ENCODE results near the gene GALNT15. TPM values are rescaled to one million over a fixed set of nuclear protein-coding genes. Genes with fewer than 3 reads are reported as not detected.

Gene GALNT15
- total RNA-seq, 4 donors from 2014 or later, result 75.4 to 297 (median 134) TPM

GRCh38 chr3:16205156-16205870 lies 30.8 kb downstream of the GALNT15 start:
- no peaks in the 10 kb centered on the region for H3K4me1 ChIP-seq
- 74 to 76% methylated on average over 6 to 10 of the region's 11 CpGs for WGBS, 2 donors (ENCODE audit: low coverage in 1 of 2)
- no peaks in the 10 kb centered on the region for H3K9me3 ChIP-seq
- no peak for TF ChIP-seq POLR2A (IDR thresholded peaks at IDR 0.05)
- TF ChIP-seq EP300 (IDR thresholded peaks at IDR 0.05), result no peak
- TF ChIP-seq POLR2AphosphoS5 (IDR thresholded peaks at IDR 0.05), result no peak
- TF ChIP-seq, protein P1, sequence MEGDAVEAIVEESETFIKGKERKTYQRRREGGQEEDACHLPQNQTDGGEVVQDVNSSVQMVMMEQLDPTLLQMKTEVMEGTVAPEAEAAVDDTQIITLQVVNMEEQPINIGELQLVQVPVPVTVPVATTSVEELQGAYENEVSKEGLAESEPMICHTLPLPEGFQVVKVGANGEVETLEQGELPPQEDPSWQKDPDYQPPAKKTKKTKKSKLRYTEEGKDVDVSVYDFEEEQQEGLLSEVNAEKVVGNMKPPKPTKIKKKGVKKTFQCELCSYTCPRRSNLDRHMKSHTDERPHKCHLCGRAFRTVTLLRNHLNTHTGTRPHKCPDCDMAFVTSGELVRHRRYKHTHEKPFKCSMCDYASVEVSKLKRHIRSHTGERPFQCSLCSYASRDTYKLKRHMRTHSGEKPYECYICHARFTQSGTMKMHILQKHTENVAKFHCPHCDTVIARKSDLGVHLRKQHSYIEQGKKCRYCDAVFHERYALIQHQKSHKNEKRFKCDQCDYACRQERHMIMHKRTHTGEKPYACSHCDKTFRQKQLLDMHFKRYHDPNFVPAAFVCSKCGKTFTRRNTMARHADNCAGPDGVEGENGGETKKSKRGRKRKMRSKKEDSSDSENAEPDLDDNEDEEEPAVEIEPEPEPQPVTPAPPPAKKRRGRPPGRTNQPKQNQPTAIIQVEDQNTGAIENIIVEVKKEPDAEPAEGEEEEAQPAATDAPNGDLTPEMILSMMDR (IDR thresholded peaks at IDR 0.05), result no peak
- ATAC-seq, result no peak
- peaks cover 0 to 51% of the 10 kb centered on the region in 2 donors for H3K36me3 ChIP-seq
- no peak overlapping the region for H3K4me3 ChIP-seq
- H3K27ac ChIP-seq, result no peak overlapping the region
- H3K27me3 ChIP-seq, result no peaks in the 10 kb centered on the region

DNA sequence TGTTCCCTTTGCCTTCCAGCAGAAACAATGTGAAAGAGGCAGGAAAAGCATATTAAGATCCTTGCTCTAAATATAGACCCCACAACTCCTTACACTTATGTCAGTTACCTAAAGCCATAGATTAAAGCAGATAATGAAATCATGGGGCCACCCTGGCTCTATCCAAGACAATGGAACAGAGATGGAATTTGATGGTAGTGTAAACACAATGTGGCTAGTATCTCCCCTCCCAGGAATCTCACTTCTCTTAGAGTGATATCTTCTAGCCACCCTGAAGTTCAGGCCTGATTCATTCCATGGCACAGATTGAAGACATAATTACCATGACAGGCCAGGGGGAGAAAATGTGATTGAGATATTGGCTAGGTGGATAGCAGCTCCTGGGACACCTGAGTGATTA lies 32.6 kb downstream of the GALNT15 start:
- peaks cover 0 to 53% of the 10 kb centered on the region in 2 donors for H3K36me3 ChIP-seq
- ATAC-seq, result no peak
- H3K27ac ChIP-seq, result no peak overlapping the region
- TF ChIP-seq, protein P1 (IDR thresholded peaks at IDR 0.05), result no peak
- TF ChIP-seq POLR2A (IDR thresholded peaks at IDR 0.05), result no peak
- no peak for TF ChIP-seq POLR2AphosphoS5 (IDR thresholded peaks at IDR 0.05)
- no peaks in the 10 kb centered on the region for H3K27me3 ChIP-seq
- no peak overlapping the region for H3K4me3 ChIP-seq
- H3K4me1 ChIP-seq, result no peaks in the 10 kb centered on the region
- H3K9me3 ChIP-seq, result no peaks in the 10 kb centered on the region

GRCh38 chr3:16211176-16211904 lies 36.9 kb downstream of the GALNT15 start:
- Histone ChIP-seq H3K27me3 (peaks cover 5% of the 10 kb centered on the region), H3K4me1 (no peaks in the 10 kb centered on the region), H3K9me3 (no peaks in the 10 kb centered on the region), H3K4me3 (no peak overlapping the region), H3K27ac (no peak overlapping the region), H3K36me3 (peaks cover 0 to 46% of the 10 kb centered on the region in 2 donors)
- no peak for ATAC-seq
- 63 to 85% methylated on average over 5 to 6 of the region's 9 CpGs for WGBS, 2 donors (ENCODE audit: low coverage in 1 of 2)
- peak in 1 of 2 donors; percentile 7 for TF ChIP-seq POLR2A (IDR thresholded peaks at IDR 0.05)
- no peak for TF ChIP-seq EP300 (IDR thresholded peaks at IDR 0.05)

GRCh38 chr3:16214366-16214765 lies 39.9 kb downstream of the GALNT15 start:
- peaks cover 0 to 37% of the 10 kb centered on the region in 2 donors for H3K36me3 ChIP-seq
- H3K27ac ChIP-seq, result no peak overlapping the region
- 64 to 73% methylated on average over 4 of the region's 4 CpGs for WGBS, 2 donors (ENCODE audit: low coverage in 1 of 2)
- H3K27me3 ChIP-seq, result peaks cover 5% of the 10 kb centered on the region
- H3K4me1 ChIP-seq, result no peaks in the 10 kb centered on the region
- ATAC-seq, result no peak
- no peak for TF ChIP-seq POLR2AphosphoS5 (IDR thresholded peaks at IDR 0.05)
- TF ChIP-seq POLR2A (IDR thresholded peaks at IDR 0.05), result no peak
- TF ChIP-seq EP300 (IDR thresholded peaks at IDR 0.05), result no peak
- TF ChIP-seq, protein P1 (IDR thresholded peaks at IDR 0.05), result no peak
- H3K9me3 ChIP-seq, result no peaks in the 10 kb centered on the region
- no peak overlapping the region for H3K4me3 ChIP-seq

DNA sequence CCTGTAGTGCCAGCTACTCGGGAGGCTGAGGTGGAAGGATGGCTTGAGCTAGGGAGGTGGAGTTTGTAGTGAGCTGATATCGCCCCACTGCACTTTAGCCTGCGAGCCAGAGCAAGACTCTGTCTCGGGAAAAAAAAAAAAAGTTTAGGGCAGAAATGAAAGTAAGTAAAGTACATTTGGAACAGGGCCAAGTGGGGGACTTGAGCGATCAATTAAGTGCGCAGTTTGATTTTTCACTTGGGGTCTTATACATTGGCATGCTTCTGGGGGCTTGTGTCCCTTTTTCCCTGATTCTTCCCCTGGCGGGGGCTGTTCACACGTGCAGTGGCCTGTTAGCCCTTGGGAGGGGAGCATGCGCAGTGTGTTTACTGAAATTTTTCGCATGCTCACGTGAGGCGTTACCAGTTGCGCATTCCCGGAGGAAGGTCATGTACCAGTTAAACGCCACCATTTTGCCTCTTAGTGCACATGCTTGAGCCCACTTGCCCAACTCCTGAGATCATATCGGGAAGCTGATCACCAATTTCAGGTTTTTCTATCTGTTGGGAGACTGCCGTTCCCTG lies 42.0 kb downstream of the GALNT15 start:
- H3K36me3 ChIP-seq, result peaks cover 0 to 35% of the 10 kb centered on the region in 2 donors
- WGBS, 2 donors (ENCODE audit: low coverage in 1 of 2), result 62 to 86% methylated on average over 4 to 17 of the region's 17 CpGs
- no peaks in the 10 kb centered on the region for H3K9me3 ChIP-seq
- H3K4me1 ChIP-seq, result no peaks in the 10 kb centered on the region
- no peak for TF ChIP-seq POLR2A (IDR thresholded peaks at IDR 0.05)
- peaks cover 5% of the 10 kb centered on the region for H3K27me3 ChIP-seq
- ATAC-seq, result no peak
- H3K27ac ChIP-seq, result no peak overlapping the region
- no peak overlapping the region for H3K4me3 ChIP-seq
